Activated CD8-positive, alpha-beta memory T cell treated with anti-CD3 and anti-CD28 coated beads for 36 hours (primary cell): ENCODE data around the gene LPIN1. TPM values are rescaled to one million over a fixed set of nuclear protein-coding genes. Genes with fewer than 3 reads are reported as not detected.
"Not testable (repeated sequence)": the region's sequence is repeated elsewhere in the genome, so short reads cannot be mapped to it uniquely, and the experiment has no call there.

Experiments
- CTCF ChIA-PET: fragments of 350-600 bp; sonication (Branson Sonifier 250); formaldehyde crosslinking; loops from one replicate; lab custom pipeline; 2021; ENCODE audit warnings: antibody characterized with exemption; lab: Charles Lee
- POLR2A ChIA-PET: fragments of 350-600 bp; sonication (Branson Sonifier 250); formaldehyde crosslinking; loops from one replicate; lab custom pipeline; 2021; ENCODE audit warnings: antibody characterized with exemption; lab: Charles Lee
- total RNA-seq, 2 experiments: library from RNA; stranded (reverse); gene quantifications; one replicate each; pipeline ENCODE4 v1.2.3, GENCODE V29; 2021

LPIN1 gene
- total RNA-seq, 2 experiments from 2014 or later, result 34.3 to 36.7 TPM

DNA sequence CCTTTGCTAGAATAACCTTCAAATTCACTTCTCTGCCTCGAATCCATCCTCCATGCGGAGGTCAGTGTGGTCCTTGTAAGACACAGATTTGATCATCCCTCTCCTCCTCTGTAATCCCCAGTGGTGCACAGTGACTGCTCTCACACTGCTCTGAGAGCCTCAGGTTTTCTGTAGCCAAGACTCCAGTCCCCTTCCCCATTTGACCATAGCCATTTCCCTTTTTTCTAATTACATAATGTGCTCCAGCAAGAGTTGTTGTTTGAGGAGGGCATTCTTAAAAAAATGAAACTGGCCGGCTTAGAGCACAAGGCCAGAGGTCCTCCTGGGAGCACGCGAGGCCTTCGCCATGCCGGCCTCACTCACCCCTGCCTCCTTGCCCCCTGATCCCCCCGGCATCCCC lies 34.7 kb upstream of the LPIN1 start:
- POLR2A ChIA-PET, result no interaction called here
- CTCF ChIA-PET, result no interaction called here

DNA sequence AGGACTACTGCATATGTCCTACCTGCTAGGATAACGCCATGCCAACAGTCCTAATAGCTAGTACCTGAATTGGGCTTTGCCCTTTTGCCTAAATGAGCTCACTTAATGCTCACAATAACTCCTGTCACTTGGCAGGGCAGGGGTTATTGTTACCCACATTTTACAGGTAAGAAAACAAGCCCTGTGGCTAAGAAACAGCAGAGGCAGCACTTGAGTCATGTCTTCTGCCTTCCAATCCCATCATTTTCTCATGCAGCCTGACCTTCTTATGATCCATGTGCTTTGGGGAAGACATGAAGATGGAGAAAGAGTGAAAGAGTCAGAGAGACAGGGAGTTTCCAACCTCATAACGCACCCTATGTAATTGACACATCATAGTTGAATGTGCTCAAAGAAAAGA lies 33.6 kb upstream of the LPIN1 start:
- ChIA-PET CTCF (no interaction called here), POLR2A (no interaction called here)

DNA sequence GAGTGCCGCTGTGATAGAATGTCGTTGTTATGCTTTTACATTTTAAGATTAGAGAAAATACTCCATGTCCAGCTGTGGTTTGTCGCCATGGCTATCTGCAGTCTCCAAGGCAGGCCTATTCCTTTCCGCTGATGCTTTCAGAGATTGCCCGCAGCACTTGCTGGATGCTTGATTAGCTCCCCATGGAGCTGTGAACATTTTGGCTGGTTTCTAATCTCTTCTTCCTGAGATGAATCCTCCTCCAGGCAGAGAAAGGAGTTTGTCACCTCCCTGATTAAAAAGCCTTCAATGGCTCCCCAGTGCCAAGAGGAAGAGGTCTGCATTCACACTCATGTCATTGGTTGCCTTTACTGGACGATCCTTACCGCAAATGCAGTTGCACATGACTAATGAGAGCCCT lies 32.6 kb upstream of the LPIN1 start:
- CTCF ChIA-PET, result no interaction called here
- POLR2A ChIA-PET, result no interaction called here

DNA sequence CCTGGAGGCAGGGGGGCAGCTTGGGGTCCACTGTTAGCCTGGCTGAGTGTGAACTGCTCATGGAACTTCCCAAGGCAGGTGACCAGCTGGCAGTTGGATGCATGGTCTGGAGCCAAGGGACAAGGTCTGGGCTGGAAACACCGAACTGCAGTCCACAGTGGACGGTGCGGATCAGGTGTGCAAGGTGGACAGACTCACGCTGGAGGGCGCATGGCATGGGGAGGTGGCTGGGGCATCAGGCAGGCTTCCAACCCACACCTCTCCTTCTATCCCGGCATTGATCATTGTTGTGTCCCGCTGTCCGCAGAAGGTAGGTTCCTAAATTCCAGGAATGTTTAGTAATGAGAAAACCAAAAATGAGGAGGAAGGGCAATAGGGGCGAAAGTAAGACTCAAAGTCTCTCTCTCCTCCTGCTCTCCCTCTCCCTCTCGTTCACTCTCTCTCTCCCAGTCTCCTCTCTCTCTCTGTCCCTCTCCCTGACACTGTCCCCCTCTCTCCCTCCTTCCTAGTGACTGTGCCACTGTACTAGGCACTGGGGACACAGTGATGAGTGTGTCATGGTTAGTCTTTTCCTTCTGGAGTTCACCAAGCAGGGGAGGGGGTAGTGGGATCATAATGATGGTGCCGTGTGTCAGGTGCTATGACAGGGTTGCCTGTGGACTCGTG lies 30.3 kb upstream of the LPIN1 start:
- ChIA-PET CTCF (no interaction called here), POLR2A (no interaction called here)

DNA sequence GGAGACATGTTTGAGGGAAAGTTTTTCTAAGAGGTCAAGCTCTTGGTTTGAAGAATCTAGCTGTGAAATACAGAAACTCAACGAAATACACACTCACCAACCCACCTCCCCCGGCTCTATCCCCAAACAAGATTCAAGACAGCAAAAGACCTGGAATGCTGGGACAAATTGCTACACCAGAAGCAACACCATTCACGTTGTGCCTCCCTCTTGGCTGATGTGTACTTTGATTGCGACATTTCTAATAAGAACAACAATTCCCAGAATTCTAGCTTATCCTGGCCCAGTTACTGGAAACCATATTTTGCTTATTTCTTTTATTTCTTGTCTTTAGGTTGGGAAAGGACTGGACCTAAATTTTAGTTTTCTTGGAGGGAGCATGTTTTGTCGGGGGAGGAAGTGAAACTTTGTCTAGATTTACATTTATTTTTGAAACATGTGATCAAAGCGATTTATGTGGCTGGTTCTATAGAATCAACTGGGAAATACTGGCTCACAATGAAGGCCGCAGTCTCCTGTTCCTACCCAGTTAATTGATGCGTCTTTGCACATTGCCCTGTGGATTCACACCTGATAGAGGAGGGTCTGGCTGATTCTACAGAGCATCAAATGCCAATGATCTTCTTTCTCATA lies 29.6 kb upstream of the LPIN1 start:
- CTCF ChIA-PET, result no interaction called here
- POLR2A ChIA-PET, result no interaction called here

DNA sequence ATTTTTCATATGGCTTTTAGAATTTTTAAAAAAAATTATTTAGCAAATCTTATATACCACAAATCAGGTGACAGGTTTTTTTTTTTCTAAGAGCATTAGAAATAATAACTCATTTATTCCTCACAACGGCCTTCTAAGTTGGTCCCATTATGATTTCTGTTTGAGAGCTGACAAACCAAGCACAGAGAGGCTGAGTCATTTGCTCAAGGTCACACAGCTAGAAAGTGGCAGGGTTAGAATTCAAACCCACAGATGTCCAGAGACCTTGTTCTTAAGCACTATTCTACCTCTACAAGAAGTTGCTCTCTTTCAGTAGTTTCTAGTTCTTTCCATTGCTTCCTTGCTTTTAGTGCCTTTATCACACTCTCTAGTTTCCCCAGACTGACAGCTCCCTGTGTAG lies 28.8 kb upstream of the LPIN1 start:
- ChIA-PET CTCF (no interaction called here), POLR2A (no interaction called here)

DNA sequence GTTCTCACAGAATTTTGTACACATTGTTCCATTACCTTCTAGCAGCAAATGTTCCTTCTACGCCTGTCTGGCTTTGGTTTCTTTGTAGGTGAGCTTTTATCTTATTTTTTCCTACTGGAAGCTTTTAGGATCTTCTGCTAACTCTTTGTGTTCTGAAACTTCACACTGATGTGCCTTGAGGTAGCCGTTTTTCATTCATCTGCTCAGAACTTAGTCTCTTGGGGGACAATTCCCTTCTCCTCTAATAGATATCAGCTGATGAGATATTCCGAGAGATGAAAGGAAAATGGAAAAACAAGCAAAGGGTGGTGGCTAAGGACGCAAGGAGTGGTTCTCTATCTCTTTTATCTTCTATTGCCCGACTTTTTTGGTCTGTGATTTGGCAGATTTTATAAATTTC lies 27.8 kb upstream of the LPIN1 start:
- ChIA-PET POLR2A (no interaction called here), CTCF (no interaction called here)

DNA sequence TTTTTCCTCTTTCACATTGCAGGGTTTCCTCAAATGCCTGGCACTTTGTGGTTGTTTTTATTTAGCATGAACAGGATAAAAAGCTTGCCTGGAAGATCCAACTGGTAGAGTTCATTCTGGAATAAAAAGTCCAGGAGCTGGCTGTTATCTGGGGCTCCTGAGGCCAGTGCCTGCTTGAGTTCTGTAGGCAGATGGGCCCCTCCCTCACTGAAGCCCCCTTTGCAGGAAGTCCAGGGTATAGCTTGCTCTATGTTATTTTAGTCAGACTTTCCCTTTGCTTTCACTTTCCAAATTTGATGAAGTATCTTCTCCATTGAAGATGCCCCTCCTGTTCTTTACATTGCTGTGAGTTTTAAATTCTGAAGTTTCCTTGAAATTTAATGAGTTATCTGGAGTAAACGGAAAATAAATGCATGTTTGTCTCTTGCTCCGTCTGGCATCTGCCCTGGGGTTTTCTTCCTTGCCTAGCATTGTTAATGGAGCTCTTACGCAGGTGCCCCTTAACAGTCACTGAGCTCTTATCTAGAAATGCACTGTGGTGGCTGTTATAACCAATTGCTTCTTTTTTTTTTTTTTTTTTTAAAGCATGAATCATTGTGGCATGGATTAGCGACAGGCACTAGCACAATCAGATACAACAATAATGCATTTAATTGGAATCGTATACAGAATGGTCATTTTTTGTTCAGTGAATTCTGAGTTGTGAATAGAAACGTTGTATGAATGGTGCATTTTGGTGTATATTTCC lies 27.0 kb upstream of the LPIN1 start:
- ChIA-PET POLR2A (interaction anchor here (0.7 kb wide), 1 partner anchor 21 kb away, joined by 5 read pairs; no protein-coding TSS in a partner anchor), CTCF (no interaction called here)

DNA sequence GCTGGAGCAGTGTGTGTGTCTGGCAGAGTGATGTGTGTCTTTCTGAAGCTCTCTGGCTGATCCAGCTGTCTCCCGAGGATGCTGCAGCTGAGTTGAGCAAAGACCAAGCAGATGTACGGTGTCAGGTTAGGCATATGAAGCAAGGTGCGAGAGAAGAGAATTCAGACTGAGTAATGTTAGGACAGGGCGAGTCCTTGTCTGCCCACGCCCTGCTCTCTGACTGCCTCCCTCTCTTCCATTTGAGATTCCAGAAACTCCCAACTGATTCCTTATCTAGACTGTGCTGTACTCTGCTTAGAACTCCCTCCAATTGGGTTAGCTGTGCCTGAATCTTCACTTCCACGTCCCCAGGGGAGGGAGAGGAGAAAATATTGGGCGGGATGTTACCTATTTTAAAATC lies 25.7 kb upstream of the LPIN1 start:
- ChIA-PET CTCF (no interaction called here), POLR2A (no interaction called here)

- ChIA-PET POLR2A (no interaction called here), CTCF (interaction anchor here (0.7 to 1.4 kb wide), 3 partner anchors 13 to 63 kb away, joined by 3 read pairs; no protein-coding TSS in a partner anchor)
Observed at GRCh38 chr2:11722292-11723060, 24.0 kb upstream of the LPIN1 start.

- CTCF ChIA-PET, result interaction anchor here (1.4 kb wide), 1 partner anchor 35 kb away, joined by 3 read pairs; no protein-coding TSS in a partner anchor
- POLR2A ChIA-PET, result no interaction called here
Observed at GRCh38 chr2:11723061-11723371, 23.4 kb upstream of the LPIN1 start.

- POLR2A ChIA-PET, result no interaction called here
- CTCF ChIA-PET, result no interaction called here
Observed at GRCh38 chr2:11724151-11724550, 22.3 kb upstream of the LPIN1 start.

DNA sequence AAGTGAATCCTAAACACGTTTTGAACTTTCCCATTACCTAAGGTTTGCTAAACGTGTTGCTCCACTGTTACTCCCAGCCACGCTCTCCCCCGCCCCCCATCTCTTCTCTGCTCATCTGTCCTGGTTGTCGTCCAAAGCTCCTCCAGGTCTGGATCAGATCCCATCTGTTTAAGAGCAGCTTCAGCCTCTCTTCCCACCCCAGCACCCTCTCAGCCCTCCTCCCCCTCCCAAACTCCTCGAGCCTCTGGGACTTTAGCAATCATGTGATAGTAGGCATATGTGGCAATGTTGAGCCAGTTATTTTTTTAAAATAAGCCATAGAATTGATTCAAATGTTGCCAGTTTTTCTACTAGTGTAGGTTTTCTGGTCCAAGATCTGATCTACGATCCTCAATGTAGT lies 20.0 kb upstream of the LPIN1 start:
- ChIA-PET POLR2A (no interaction called here), CTCF (no interaction called here)

GRCh38 chr2:11729362-11730212 lies 16.8 kb upstream of the LPIN1 start:
- ChIA-PET POLR2A (no interaction called here), CTCF (interaction anchor here (1.6 to 1.8 kb wide), 2 partner anchors 36 to 55 kb away, joined by 3 read pairs; no protein-coding TSS in a partner anchor)

GRCh38 chr2:11731214-11731984 lies 15.0 kb upstream of the LPIN1 start:
- POLR2A ChIA-PET, result not testable (repeated sequence)
- CTCF ChIA-PET, result interaction anchor here (2.3 kb wide), 1 partner anchor 38 kb away, joined by 8 read pairs; no protein-coding TSS in a partner anchor

- CTCF ChIA-PET, result interaction anchor here (2.3 kb wide), 1 partner anchor 39 kb away, joined by 8 read pairs; no protein-coding TSS in a partner anchor
- POLR2A ChIA-PET, result no interaction called here
Observed at GRCh38 chr2:11732587-11732986, 13.8 kb upstream of the LPIN1 start.

DNA sequence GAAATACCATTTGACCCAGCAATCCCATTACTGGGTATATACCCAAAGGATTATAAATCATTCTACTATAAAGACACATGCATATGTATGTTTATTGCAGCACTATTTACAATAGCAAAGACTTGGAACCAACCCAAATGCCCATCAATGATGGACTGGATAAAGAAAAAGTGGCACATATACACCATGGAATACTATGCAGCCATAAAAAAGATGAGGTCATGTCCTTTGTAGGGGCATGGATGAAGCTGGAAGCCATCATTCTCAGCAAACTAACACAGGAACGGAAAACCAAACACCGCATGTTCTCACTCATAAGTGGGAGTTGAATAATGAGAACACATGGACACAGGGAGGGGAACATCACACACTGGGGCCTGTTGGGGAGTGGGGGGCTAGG lies 8.6 kb upstream of the LPIN1 start:
- CTCF ChIA-PET, result interaction anchor here (2.8 kb wide), 1 partner anchor 41 kb away, joined by 25 read pairs; no protein-coding TSS in a partner anchor
- POLR2A ChIA-PET, result not testable (repeated sequence)
